ENCODE data around the gene GRXCR2.
"Not testable (repeated sequence)": the region's sequence is repeated elsewhere in the genome, so short reads cannot be mapped to it uniquely, and the experiment has no call there.

GRXCR2 gene

DNA sequence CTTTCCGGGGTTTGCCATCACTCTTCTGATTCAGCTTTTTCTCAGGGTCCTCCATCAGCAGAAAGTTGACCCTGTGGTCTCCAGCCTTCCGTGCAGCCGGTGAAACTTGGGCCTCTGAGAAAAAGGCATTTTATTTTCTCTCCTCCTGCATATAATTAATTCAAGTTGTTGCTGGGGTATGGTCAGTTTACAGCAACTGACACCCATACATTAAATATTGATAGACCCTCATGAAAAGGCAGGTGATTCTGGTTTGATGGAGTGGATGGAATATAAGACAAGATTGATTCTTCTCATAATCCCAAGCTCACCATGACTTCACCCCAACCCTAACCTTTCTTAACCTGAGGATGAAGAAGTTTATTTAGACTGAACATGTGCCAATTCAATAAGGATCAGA is at the start of gene GRXCR2:
Gene GRXCR2 (minus strand): TSS at position 101 of the 400 bp plus-strand sequence. CDS start 46 bp downstream, at position 55.
- no peak for DNase-seq

DNA sequence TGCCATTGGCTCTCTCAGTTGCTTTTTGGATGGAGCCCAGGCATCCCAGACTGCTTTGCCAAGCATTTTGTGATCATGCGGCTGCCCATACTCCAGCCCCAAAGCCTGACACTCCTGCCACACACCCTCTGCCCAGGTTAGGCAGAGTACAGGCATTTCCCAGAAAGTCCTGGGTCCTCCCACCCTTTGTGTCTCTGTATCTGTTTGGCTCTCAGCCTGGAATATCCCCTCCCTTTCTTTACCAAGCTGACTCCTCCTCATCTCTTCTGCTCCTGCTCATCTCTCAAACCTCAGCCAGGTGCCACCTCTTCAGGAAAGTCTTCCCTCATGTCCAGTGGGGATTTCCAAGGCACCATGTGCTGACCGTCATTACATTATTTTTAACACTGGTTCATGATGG is 49.2 kb upstream of the GRXCR2 start:
- no peak for DNase-seq

- no peak for DNase-seq
Observed at GRCh38 chr5:145921211-145921610, 48.4 kb upstream of the GRXCR2 start.

DNA sequence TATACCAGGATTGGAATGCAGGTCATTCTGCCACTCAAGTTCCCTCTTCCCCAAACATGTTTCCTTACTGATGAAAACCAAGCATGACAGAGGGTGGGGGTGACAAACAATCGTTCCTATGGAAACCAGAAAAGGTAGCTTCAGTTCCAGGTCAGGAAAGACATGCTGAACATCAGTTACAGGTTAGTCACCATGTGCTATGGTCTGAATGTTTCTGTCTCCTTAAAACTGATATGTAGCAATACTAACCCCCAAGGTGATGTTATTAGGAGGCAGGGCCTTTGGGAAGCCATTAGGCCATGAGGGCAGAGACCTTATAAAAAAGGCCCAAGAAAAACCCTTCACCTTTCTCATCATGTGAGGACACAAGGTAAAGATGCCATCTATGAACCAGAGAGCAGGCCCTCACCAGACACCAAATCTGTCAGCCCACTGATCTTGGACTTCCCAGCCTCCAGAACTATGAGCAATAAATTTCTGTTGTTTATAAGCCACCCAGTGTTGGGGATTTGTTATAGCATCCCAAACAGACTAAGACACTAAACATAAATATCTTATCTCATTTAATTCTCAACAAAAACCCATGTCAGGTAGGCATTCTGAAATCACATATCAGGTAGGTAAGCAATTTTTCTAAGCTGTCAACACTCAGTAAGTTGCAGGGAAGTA is 47.9 kb upstream of the GRXCR2 start:
- no peak for DNase-seq

- DNase-seq, result no peak
Observed at GRCh38 chr5:145919413-145919812, 46.6 kb upstream of the GRXCR2 start.

GRCh38 chr5:145918397-145918796 is 45.6 kb upstream of the GRXCR2 start:
- no peak for DNase-seq

DNA sequence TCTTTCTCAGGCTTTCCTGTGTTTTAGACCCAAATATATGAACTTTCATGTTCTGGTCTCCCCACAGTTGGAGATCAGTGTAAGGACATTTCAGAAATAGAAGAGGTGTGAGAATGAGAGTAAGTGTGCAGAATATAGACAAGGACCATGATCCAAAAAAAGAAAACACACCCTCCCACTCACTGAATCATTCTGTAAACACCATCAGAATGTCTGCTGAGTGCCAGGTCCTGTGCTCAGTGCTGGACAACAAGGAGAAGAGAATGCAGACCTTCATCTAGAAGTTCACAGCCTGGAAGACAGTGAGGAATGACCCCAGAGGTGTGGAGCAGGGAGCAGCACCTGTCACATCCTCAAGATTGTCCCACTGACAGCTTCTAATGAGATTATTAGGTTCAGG is 44.5 kb upstream of the GRXCR2 start:
- DNase-seq, result no peak

GRCh38 chr5:145915970-145916638 is 43.3 kb upstream of the GRXCR2 start:
- no peak for DNase-seq

DNA sequence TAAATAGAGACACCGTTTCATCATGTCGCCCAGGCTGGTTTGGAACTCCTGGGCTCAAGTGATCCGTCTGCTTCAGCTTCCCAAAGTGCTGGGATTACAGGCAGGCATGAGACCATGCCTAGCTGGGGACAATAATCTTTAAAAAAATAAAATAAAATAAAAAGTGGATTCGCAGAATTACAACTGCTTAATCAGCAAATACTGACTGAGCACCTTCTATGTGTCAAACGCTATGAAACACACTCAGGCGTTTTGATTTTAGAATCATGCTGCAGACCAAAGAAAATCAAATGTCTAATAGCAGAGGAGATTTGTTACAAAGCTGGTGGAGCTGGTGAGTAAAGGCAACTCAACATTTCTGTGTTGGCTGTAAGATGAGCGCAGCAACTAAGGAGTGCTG is 40.9 kb upstream of the GRXCR2 start:
- DNase-seq, result no peak

DNA sequence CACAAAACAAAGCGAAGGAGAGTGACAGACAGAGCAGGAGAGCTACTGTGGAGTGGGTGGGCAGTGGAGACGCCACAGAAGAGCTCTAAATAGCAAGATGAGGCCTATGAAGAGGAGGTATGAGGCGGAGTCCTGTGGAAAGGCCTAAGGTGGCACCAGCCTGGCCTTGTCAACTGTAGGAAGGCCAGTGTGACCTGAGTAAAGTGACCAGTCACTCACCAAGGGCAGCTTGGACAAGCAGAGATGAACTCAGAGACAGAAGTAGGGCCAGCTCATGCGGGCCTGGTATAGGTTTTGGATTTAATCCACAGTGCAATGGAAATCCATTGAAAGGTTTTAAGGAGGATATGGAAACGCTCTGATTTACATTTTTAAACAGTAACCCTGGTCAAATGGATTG is 39.8 kb upstream of the GRXCR2 start:
- DNase-seq, result no peak

- no peak for DNase-seq
Observed at GRCh38 chr5:145912019-145912418, 39.2 kb upstream of the GRXCR2 start.

GRCh38 chr5:145911164-145911563 is 38.4 kb upstream of the GRXCR2 start:
- DNase-seq, result no peak

GRCh38 chr5:145908206-145908960 is 35.6 kb upstream of the GRXCR2 start:
- DNase-seq, result no peak

DNA sequence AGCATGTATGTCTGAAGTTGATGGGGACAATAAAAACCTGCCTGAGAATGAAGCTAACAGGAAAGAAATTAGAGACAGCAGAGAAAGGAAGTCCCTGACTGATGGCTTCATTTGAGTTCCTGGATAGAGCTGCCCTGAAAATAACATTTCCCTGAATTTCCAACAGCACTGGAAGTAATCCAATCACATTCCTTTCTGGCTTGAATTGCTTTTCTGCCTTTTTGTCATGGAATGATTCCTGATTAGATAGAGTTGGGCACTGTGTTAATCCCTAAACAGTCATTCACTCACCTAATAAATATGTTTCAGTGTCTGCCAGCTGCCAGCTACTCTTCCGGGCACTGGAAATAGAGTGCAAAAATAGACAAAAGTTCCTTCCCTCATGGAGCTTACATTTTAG is 33.6 kb upstream of the GRXCR2 start:
- DNase-seq, result no peak

DNA sequence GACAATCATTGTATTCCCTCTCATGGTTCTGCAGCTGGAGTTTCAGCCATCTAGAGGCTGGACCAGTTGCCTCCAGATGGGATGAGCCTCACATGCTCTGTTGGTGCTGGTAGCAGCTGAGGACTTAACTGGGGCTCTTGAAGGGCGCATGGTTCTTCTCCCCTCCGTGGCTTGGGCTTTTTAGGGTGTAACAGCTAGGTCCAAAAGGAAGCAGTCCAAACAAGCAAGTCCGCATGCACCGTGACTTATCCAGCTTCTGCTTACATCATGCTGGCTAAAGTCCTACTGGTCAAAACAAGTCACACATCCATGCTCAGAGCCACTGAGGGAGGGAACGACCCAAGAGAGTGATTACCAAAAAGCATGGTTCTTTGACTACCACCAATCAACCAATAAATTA is 31.9 kb upstream of the GRXCR2 start:
- no peak for DNase-seq

DNA sequence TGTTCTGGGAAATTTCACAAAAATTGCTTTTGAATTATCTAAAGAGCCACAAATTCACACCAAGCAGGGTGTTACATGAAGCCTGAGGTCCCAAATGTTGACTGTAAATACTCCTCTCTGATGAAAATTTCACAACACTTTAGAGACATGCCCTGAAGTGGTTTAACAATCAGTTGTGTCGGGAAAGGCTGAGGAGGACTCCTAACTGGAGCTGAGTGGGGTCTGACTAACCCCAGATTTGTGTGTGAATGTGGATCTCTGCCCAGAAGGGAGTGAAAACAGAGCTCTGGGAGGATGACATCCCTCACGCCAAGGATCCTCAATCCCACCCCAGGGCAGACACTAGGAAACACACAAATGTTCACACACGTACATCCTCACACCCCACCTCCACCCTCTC is 31.1 kb upstream of the GRXCR2 start:
- no peak for DNase-seq

DNA sequence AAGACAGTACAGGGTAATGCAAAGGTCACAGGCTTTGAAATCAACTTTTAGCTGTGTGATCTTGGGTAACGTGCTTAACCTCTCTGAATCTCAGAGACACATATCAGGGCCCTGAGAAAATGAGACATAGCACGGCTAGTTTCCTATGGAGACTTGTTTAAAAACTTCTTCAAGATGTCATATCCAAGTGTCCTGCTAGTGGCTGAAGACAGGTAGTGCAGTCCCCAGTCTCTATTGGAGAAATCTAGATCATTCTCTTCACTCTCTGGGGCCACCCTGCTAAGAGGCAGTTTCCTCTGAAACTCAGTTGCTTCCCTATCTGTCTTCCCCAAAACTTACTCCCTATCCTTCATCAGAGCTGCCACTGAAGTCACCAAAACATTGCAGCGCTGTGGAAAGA is 30.3 kb upstream of the GRXCR2 start:
- DNase-seq, result no peak

DNA sequence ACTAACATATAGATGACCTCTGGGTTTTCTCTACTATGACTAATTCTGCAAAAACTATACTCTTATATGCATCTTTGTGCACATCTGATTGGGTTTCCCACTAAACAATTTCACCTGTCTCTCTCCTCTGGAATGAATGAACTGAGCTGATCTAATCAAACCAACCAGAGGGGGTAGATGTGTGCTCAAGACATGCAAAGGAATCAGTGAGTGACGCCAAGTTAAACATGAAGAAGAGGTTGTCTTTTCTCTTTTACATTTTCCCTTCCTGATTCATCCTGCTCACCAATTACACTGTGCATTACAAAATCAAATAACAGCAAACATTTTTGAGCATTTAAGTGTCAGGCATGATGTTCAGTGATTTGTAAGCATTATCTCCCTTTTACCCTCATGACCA is 29.6 kb upstream of the GRXCR2 start:
- DNase-seq, result no peak

- DNase-seq, result no peak
Observed at GRCh38 chr5:145898171-145898570, 25.4 kb upstream of the GRXCR2 start.

- not testable (repeated sequence) for DNase-seq
Observed at GRCh38 chr5:145891378-145891777, 18.6 kb upstream of the GRXCR2 start.

DNA sequence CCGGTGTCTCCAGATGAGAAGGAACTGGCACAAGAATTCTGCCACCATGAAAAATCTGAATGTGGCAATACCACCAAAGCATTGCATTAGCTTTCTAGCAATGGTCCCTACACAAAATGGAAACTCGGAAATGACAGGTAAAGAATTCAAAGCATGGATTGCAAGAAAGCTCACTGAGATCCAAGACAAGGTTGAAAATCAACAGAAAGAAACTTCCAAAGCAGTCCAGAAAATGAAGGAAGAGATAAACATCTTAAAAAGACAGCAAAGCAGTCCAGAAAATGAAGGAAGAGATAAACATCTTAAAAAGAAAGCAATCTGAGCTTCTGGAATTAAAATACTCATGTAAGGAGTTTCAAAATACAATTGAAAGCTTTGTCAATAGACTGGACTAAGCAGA is 16.8 kb upstream of the GRXCR2 start:
- DNase-seq, result no peak

DNA sequence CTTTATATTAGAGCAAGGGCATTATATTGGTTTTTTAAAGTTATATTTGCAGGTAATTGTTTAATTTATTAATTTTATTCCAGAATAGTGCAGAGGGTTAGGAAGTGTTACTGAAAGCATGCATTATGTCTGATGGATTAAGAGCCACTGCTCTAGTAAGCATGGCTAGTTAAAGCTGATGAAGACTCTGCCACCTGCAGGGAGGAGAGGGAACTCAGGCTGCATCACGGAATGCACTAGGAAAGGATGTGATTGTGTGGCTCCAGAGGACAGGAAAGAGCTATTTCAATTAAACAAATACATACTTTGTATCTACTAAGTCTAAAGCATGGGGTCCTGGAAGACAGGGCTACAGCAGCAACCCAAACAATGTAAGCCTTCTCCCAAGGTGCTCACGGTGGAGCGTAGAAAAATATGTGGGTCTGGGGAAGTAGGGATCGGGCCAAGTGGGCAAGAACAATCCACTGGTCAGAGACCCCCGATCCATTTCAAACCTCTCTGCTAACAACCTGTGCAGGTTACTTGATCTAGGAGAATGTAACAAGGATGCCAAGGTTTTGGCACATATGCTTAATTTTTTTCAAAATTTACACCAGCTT is 15.3 kb upstream of the GRXCR2 start:
- DNase-seq, result no peak

- DNase-seq, result no peak
Observed at GRCh38 chr5:145887217-145887616, 14.4 kb upstream of the GRXCR2 start.

GRCh38 chr5:145874765-145875164 is 2.0 kb upstream of the GRXCR2 start:
- DNase-seq, result no peak
